Melanocyte of skin (primary cell): ENCODE results near the gene KLK1. TPM values are rescaled to one million over a fixed set of nuclear protein-coding genes. Genes with fewer than 3 reads are reported as not detected.

Source experiments
- small RNA-seq, 2 donors: library from RNA; depleted of rRNA; stranded (forward); fragments of <200 nt; gene quantifications; one replicate each; pipeline ENCODE3, GENCODE V24; 2012
- total RNA-seq, 2 donors: library from RNA; depleted of rRNA; stranded (reverse); fragments of >200 nt; gene quantifications; 2 replicates each; pipeline ENCODE4 v1.2.3, GENCODE V29; 2012

KLK1 gene
- total RNA-seq, result under 1 TPM in 1 of 2 donors, not detected in 1; under 0.01 TPM

GRCh38 chr19:50823389-50824042 lies at the start of gene KLK1:
Gene KLK1, minus strand, starts transcription at chr19:50823787. Its CDS starts 39 bp downstream, at chr19:50823748.

DNA sequence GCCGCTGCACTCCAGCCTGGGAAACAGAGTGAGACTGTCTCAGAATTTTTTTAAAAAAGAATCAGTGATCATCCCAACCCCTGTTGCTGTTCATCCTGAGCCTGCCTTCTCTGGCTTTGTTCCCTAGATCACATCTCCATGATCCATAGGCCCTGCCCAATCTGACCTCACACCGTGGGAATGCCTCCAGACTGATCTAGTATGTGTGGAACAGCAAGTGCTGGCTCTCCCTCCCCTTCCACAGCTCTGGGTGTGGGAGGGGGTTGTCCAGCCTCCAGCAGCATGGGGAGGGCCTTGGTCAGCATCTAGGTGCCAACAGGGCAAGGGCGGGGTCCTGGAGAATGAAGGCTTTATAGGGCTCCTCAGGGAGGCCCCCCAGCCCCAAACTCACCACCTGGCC lies 49.5 kb upstream of the KLK1 start, which contains the start of gene KLK2:
Gene KLK2, plus strand, starts transcription at position 384 of the 400 bp plus-strand sequence. CDS start 35 bp downstream, outside the sequence.

DNA sequence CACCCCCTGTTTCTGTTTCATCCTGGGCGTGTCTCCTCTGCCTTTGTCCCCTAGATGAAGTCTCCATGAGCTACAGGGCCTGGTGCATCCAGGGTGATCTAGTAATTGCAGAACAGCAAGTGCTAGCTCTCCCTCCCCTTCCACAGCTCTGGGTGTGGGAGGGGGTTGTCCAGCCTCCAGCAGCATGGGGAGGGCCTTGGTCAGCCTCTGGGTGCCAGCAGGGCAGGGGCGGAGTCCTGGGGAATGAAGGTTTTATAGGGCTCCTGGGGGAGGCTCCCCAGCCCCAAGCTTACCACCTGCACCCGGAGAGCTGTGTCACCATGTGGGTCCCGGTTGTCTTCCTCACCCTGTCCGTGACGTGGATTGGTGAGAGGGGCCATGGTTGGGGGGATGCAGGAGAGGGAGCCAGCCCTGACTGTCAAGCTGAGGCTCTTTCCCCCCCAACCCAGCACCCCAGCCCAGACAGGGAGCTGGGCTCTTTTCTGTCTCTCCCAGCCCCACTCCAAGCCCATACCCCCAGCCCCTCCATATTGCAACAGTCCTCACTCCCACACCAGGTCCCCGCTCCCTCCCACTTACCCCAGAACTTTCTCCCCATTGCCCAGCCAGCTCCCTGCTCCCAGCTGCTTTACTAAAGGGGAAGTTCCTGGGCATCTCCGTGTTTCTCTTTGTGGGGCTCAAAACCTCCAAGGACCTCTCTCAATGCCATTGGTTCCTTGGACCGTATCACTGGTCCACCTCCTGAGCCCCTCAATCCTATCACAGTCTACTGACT lies 31.2 kb upstream of the KLK1 start, which contains the start of gene KLK3:
Gene KLK3, plus strand, starts transcription at position 280 of the 775 bp plus-strand sequence. Its CDS starts 41 bp downstream, at position 321.

GRCh38 chr19:50833117-50833801 lies 9.7 kb upstream of the KLK1 start, which contains the start of gene KLK15:
Gene KLK15, minus strand, starts transcription at chr19:50833574. Its CDS starts 2,082 bp downstream, at chr19:50831492.

GRCh38 chr19:50790396-50790795 lies 33.2 kb downstream of the KLK1 start, which contains the start of gene ACP4:
Gene ACP4, plus strand, starts transcription at chr19:50790415. Its CDS starts 0 bp downstream, at chr19:50790415.

DNA sequence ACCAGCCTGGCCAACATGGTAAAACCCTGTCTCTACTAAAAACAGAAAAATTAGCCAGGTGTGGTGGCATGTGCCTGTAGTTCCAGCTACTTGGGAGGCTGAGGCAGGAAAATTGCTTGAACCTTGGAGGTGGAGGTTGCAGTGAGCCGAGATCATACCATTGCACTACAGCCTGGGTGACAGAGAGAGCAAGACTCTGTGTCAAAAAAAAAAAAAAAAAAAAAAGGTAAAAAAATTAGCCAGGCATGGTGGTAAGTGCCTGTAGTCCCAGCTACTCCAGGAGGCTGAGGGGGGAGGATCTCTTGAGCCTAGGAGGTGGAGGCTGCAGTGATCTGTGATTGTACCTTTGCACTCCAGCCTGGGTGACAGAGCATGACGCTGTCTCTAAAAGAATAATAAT lies 53.4 kb downstream of the KLK1 start, which contains the start of gene GPR32:
Gene GPR32, plus strand, starts transcription at position 301 of the 400 bp plus-strand sequence. CDS start 137 bp downstream, outside the sequence.

Small RNA genes lying within 50 kb of the gene (small RNA-seq; reads per million reads assigned to genes)
- 74.9 to 76.1 reads per million in 2 donors for gene SNORD88A
- gene SNORD88B, result 0 reads per million in 2 donors
- gene SNORD88C, result 0 reads per million in 2 donors

Other genes with a start within 250 kb of the KLK1 start
- not detected for gene SYT3, start 183.9 kb downstream of the KLK1 start, total RNA-seq
- not detected for gene C19orf81, start 174.3 kb downstream of the KLK1 start, total RNA-seq
- gene SHANK1, start 104.0 kb downstream of the KLK1 start, total RNA-seq, result under 1 TPM in 1 of 2 donors, not detected in 1; 0.67 TPM
- 10 to 100 TPM in 1 of 2 donors, 1 to 10 TPM in 1; 5.5 to 25.0 TPM for gene CLEC11A, start 100.4 kb downstream of the KLK1 start, total RNA-seq
- gene GPR32, start 53.3 kb downstream of the KLK1 start, total RNA-seq, result not detected
- gene ACP4, start 33.4 kb downstream of the KLK1 start, total RNA-seq, result not detected
- gene KLK15, start 9.8 kb upstream of the KLK1 start, total RNA-seq, result not detected
- gene KLK3, start 31.1 kb upstream of the KLK1 start, total RNA-seq, result not detected
- not detected for gene KLK2, start 49.7 kb upstream of the KLK1 start, total RNA-seq
- gene KLK4, start 87.6 kb upstream of the KLK1 start, total RNA-seq, result not detected
- gene KLK5, start 129.3 kb upstream of the KLK1 start, total RNA-seq, result not detected
- gene KLK6, start 145.8 kb upstream of the KLK1 start, total RNA-seq, result not detected
- gene KLK7, start 160.1 kb upstream of the KLK1 start, total RNA-seq, result not detected
- gene KLK8, start 177.8 kb upstream of the KLK1 start, total RNA-seq, result not detected
- under 1 TPM in 1 of 2 donors, not detected in 1; 0.69 TPM for gene KLK10, start 195.9 kb upstream of the KLK1 start, total RNA-seq
- not detected for gene KLK11, start 202.8 kb upstream of the KLK1 start, total RNA-seq
- not detected for gene KLK12, start 211.2 kb upstream of the KLK1 start, total RNA-seq
- not detected for gene KLK13, start 241.3 kb upstream of the KLK1 start, total RNA-seq